H1 (cell line): ENCODE data around the gene BNIP5. TPM values are rescaled to one million over a fixed set of nuclear protein-coding genes. Genes with fewer than 3 reads are reported as not detected.

ENCODE experiments used
- CTCF ChIA-PET: fragments of 300-600 bp; sonication (Branson Sonifier 250); formaldehyde crosslinking; loops from one replicate; lab custom pipeline; 2021; ENCODE audit not compliant: partially characterized antibody; lab: Charles Lee
- POLR2A ChIA-PET: fragments of 300-600 bp; sonication (Branson Sonifier 250); formaldehyde crosslinking; loops from one replicate; lab custom pipeline; 2021; ENCODE audit warnings: inconsistent platforms; ENCODE audit not compliant: partially characterized antibody; lab: Charles Lee
- DNase-seq, 2 experiments: peaks; one replicate each; pipeline versions ENCODE4 v3.0.0 to v3.0.0-alpha.2; 2010 to 2022; ENCODE audit warnings: low spot score in 2 of 2, low read depth in 1 of 2, mixed read lengths in 1 of 2
- FAIRE-seq: peaks from 2 replicates; lab custom pipeline; 2011; peaks lifted over from hg19 to GRCh38; lab: Jason Lieb, UNC
- H2AFZ ChIP-seq: 2 replicates; pipeline ENCODE4 v1.8.1; 2012; ENCODE audit warnings: low read length, inconsistent platforms
- H2AK5ac ChIP-seq: 2 replicates; pipeline ENCODE4 v1.6.1; 2013; ENCODE audit warnings: low read depth, low read length
- H2BK120ac ChIP-seq: replicated peaks from 2 replicates; pipeline ENCODE3; 2013; ENCODE audit warnings: low read depth, low read length, inconsistent platforms
- H2BK12ac ChIP-seq: 2 replicates; pipeline ENCODE4 v1.6.1; 2013; ENCODE audit warnings: low read depth, low read length
- H2BK15ac ChIP-seq: 2 replicates; pipeline ENCODE4 v1.6.1; 2013; ENCODE audit warnings: low read length
- H2BK20ac ChIP-seq: 2 replicates; pipeline ENCODE4 v1.6.1; 2013; ENCODE audit warnings: low read length
- H2BK5ac ChIP-seq: 2 replicates; pipeline ENCODE4 v1.6.1; 2013; ENCODE audit warnings: low read depth, low read length
- H3K14ac ChIP-seq: 2 replicates; pipeline ENCODE4 v1.6.1; 2013; ENCODE audit warnings: inconsistent platforms; ENCODE audit not compliant: insufficient read length
- H3K18ac ChIP-seq: 2 replicates; pipeline ENCODE4 v1.6.1; 2013; ENCODE audit warnings: low read length; ENCODE audit errors: extremely low read depth
- H3K23ac ChIP-seq: 2 replicates; pipeline ENCODE4 v1.6.1; 2013; ENCODE audit warnings: inconsistent platforms; ENCODE audit not compliant: insufficient read length
- H3K23me2 ChIP-seq: 2 replicates; pipeline ENCODE4 v1.6.1; 2013; ENCODE audit warnings: low read depth, low read length
- H3K27ac ChIP-seq: 2 replicates; pipeline ENCODE4 v1.6.1; 2011; ENCODE audit warnings: low read depth, low read length, inconsistent platforms
- H3K27me3 ChIP-seq, 4 experiments: replicated peaks in 1 of 4; 1 replicate in 1 of 4; 2 replicates in 3 of 4; pipeline versions ENCODE4 v1.6.1 to v1.8.1; 2011 to 2013; ENCODE audit warnings: low read length in 3 of 4, mild to moderate bottlenecking in 3 of 4, inconsistent platforms in 2 of 4, mixed read lengths in 2 of 4, moderate library complexity in 1 of 4; ENCODE audit not compliant: control insufficient read depth in 3 of 4, insufficient read depth in 3 of 4; ENCODE audit errors: extremely low read depth in 1 of 4
- H3K36me3 ChIP-seq, 4 experiments: 2 replicates each; pipeline versions ENCODE4 v1.6.1 to v1.8.1; 2011 to 2013; ENCODE audit warnings: mild to moderate bottlenecking in 4 of 4, low read length in 3 of 4, moderate library complexity in 2 of 4, control low read depth in 1 of 4, inconsistent platforms in 1 of 4; ENCODE audit not compliant: insufficient read depth in 4 of 4, control insufficient read depth in 2 of 4
- H3K4ac ChIP-seq: replicated peaks from 2 replicates; pipeline ENCODE3; 2013; ENCODE audit warnings: low read length, low read depth, mixed read lengths, inconsistent platforms; ENCODE audit not compliant: insufficient read length
- H3K4me1 ChIP-seq, 4 experiments: replicated peaks in 1 of 4; 1 replicate in 1 of 4; 2 replicates in 3 of 4; pipeline versions ENCODE4 v1.6.1 to v1.8.1; 2011 to 2013; ENCODE audit warnings: low read length in 3 of 4, inconsistent platforms in 2 of 4, mixed read lengths in 1 of 4; ENCODE audit not compliant: insufficient read depth in 4 of 4, control insufficient read depth in 3 of 4
- H3K4me2 ChIP-seq, 2 experiments: 2 replicates each; pipeline versions ENCODE4 v1.6.1 to v1.8.1; 2011 to 2013; ENCODE audit warnings: low read depth in 2 of 2, low read length in 2 of 2, control low read depth in 1 of 2, inconsistent platforms in 1 of 2, mild to moderate bottlenecking in 1 of 2; ENCODE audit not compliant: insufficient read depth in 1 of 2
- H3K4me3 ChIP-seq, 4 experiments: fragments of 200-600, 300-600 bp in 1 of 4; sonication (generic), shearing (Covaris generic), sonication (Bioruptor Twin) in 1 of 4; 2 replicates each; pipeline versions ENCODE4 v1.5.1 to v1.8.1; 2011 to 2016; ENCODE audit warnings: low read length in 4 of 4, low read depth in 3 of 4, control low read depth in 2 of 4, inconsistent platforms in 2 of 4, mild to moderate bottlenecking in 2 of 4, mixed read lengths in 1 of 4, moderate library complexity in 1 of 4; ENCODE audit not compliant: insufficient read depth in 2 of 4; ENCODE audit errors: extremely low read depth in 1 of 4
- H3K56ac ChIP-seq: replicated peaks from 2 replicates; pipeline ENCODE3; 2013; ENCODE audit warnings: low read depth, mild to moderate bottlenecking, mixed read lengths, low read length, inconsistent platforms; ENCODE audit not compliant: insufficient read length
- H3K79me1 ChIP-seq: 2 replicates; pipeline ENCODE4 v1.6.1; 2013; ENCODE audit warnings: low read depth, low read length, control low read depth
- H3K79me2 ChIP-seq, 2 experiments: 2 replicates each; pipeline versions ENCODE4 v1.6.1 to v1.8.1; 2012 to 2013; ENCODE audit warnings: low read length in 2 of 2, mild to moderate bottlenecking in 2 of 2, inconsistent platforms in 1 of 2; ENCODE audit not compliant: insufficient read depth in 2 of 2, control insufficient read depth in 1 of 2
- H3K9ac ChIP-seq, 4 experiments: replicated peaks in 1 of 4; 1 replicate in 1 of 4; 2 replicates in 3 of 4; pipeline versions ENCODE4 v1.6.1 to v1.8.1; 2011 to 2013; ENCODE audit warnings: low read depth in 3 of 4, low read length in 3 of 4, control low read depth in 2 of 4, mild to moderate bottlenecking in 2 of 4, moderate library complexity in 2 of 4, inconsistent platforms in 1 of 4; ENCODE audit errors: extremely low read depth in 1 of 4
- H3K9me3 ChIP-seq, 2 experiments: 2 replicates each; pipeline versions ENCODE4 v1.6.1 to v1.8.1; 2012 to 2013; ENCODE audit warnings: mild to moderate bottlenecking in 2 of 2, moderate library complexity in 2 of 2, control low read depth in 1 of 2, inconsistent platforms in 1 of 2, low read depth in 1 of 2, low read length in 1 of 2, mixed read lengths in 1 of 2; ENCODE audit not compliant: insufficient read depth in 2 of 2
- H4K20me1 ChIP-seq, 2 experiments: replicated peaks in 1 of 2; 2 replicates each; pipeline versions ENCODE3 to v1.8.1; 2011 to 2013; ENCODE audit warnings: inconsistent platforms in 2 of 2, low read length in 2 of 2, mild to moderate bottlenecking in 1 of 2; ENCODE audit not compliant: insufficient read depth in 2 of 2, control insufficient read depth in 1 of 2
- H4K5ac ChIP-seq: 2 replicates; pipeline ENCODE4 v1.6.1; 2013; ENCODE audit warnings: low read length, low read depth, mixed read lengths, inconsistent platforms; ENCODE audit not compliant: insufficient read length
- H4K8ac ChIP-seq: 2 replicates; pipeline ENCODE4 v1.8.0; 2013; ENCODE audit warnings: mild to moderate bottlenecking, moderate library complexity, low read length, inconsistent platforms; ENCODE audit not compliant: insufficient read depth; ENCODE audit errors: extremely low read depth
- H4K91ac ChIP-seq: replicated peaks from 2 replicates; pipeline ENCODE3; 2013; ENCODE audit warnings: low read length, mixed read lengths, inconsistent platforms; ENCODE audit not compliant: insufficient read length
- E2F6 ChIP-seq: IDR thresholded peaks from 2 replicates; pipeline ENCODE4 v1.6.1; 2012; ENCODE audit warnings: inconsistent platforms
- MAX ChIP-seq: IDR thresholded peaks from 2 replicates; pipeline ENCODE4 v1.6.1; 2012; ENCODE audit warnings: inconsistent platforms
- SAP30 ChIP-seq: fragments of 300-600 bp; sonication (generic); IDR thresholded peaks from 2 replicates; pipeline ENCODE4 v1.7.1; 2012; ENCODE audit warnings: low read length, moderate library complexity, mild to moderate bottlenecking, inconsistent platforms; ENCODE audit not compliant: insufficient read depth, insufficient replicate concordance
- TCF12 ChIP-seq: IDR thresholded peaks from 2 replicates; pipeline ENCODE4 v1.6.1; 2011; ENCODE audit warnings: low read depth, mild to moderate bottlenecking, low read length
- WGBS, 2 experiments: shearing (Covaris generic) in 1 of 2; methylation state at CpG; one replicate each; pipeline versions ENCODE4 v1.1.6 to v1.1.7; 2013 to 2015; ENCODE audit warnings: low lambda C conversion rate in 2 of 2, mixed read lengths in 2 of 2, inconsistent platforms in 1 of 2, low coverage in 1 of 2, missing lambda C conversion rate in 1 of 2; ENCODE audit not compliant: insufficient replicate concordance in 2 of 2, insufficient coverage in 1 of 2, insufficient read length in 1 of 2; ENCODE audit errors: extremely low coverage in 1 of 2, missing lambda C conversion rate in 1 of 2; 5-methylcytosine and 5-hydroxymethylcytosine counted together
- polyA plus RNA-seq, 7 experiments: library from polyadenylated mRNA; depleted of rRNA in 3 of 7; stranded (reverse) in 5 of 7; unstranded in 2 of 7; fragments of >200 nt in 5 of 7; fragments of 200-250 nt in 2 of 7; gene quantifications; 1 replicate in 5 of 7; 2 replicates in 1 of 7; 4 replicates in 1 of 7; pipeline versions ENCODE4 v1.2.1 to v1.2.3, GENCODE V29; 2011 to 2013; ENCODE audit warnings: missing spikeins in 2 of 7, mixed read lengths in 2 of 7
- total RNA-seq: library from RNA; stranded (reverse); fragmentation: NEBNext Ultra II Directional; extraction: Animal tissue kit (Norgen Biotek cat#: 25700); gene quantifications from 2 replicates; pipeline ENCODE4 v1.2.1, GENCODE V29; 2021

The BNIP5 gene
- total and polyA plus RNA-seq, 2 of the 8 experiments (the other 6 are each of a cell fraction or from before 2014, with no cell fraction given): not detected

DNA sequence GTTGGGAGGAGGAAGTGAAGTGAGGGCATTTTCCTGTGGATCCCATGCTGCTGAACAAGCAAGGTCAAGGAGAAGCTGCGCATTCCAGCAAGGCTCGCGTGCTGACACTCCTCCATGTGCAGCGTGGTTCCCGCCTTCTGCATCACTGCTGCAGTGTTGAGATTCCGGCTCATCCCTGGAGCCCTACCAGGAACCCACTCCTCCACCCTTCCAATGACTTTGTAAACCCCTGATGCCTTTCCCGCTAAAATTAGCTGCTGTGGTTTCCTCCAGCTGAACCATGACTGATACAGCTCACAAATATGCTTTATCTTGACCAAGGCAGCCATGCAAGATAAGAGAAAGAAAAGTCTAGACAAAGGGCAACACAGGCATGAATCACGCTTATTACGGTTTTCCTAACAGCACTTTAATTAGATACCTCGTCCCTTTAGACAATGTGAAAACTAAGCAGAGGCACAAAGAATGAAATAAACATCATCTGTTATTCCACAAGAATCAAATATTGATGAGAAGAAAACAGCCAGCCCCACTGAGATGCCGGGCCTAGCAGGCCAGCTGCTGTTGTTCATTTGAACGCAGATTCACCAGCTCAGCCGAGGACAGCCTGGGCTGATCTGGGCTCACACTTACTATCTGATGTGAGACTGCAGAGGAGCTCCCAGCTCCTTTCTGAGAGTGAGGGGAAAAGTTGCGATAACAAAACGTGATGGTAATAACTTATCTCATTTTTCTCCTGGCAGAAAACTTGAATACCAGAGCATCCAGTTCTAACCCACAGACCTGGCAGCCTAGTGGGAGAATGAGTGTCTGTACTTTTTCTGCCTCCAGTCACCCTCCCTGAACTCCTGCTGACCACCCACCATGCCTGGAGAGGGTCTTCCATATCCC lies 14.2 kb upstream of the BNIP5 start:
- Histone ChIP-seq H3K79me1 (no peaks in the 10 kb centered on the region), H4K8ac (no peak overlapping the region), H2AK5ac (no peak overlapping the region), H3K27ac (no peak overlapping the region), H3K18ac (no peak overlapping the region), H3K4me1 (no peaks in the 10 kb centered on the region), H3K4me2 (no peak overlapping the region), H3K9me3 (no peaks in the 10 kb centered on the region), H4K5ac (no peak overlapping the region), H3K56ac (no peak overlapping the region), H2BK12ac (no peak overlapping the region), H3K9ac (no peak overlapping the region), H4K20me1 (no peaks in the 10 kb centered on the region), H3K79me2 (no peaks in the 10 kb centered on the region), H3K23ac (no peak overlapping the region), H2BK120ac (no peak overlapping the region), H3K23me2 (no peaks in the 10 kb centered on the region), H3K14ac (no peak overlapping the region), H2BK15ac (no peak overlapping the region), H2BK5ac (no peak overlapping the region), H4K91ac (no peak overlapping the region), H2AFZ (no peak overlapping the region), H3K36me3 (no peaks in the 10 kb centered on the region), H3K27me3 (no peaks in the 10 kb centered on the region), H2BK20ac (no peak overlapping the region), H3K4me3 (no peak overlapping the region), H3K4ac (no peak overlapping the region)
- TF ChIP-seq TCF12: no peak
- no peak for TF ChIP-seq SAP30
- peak; percentile 42; the same call in 1 of the 2 replicates for TF ChIP-seq MAX
- peak; percentile 73 for TF ChIP-seq E2F6
- ChIA-PET POLR2A (interaction anchor here (0.9 to 1.1 kb wide), 2 partner anchors 10 to 92 kb away, joined by 3 read pairs; partner anchors contain the start of genes KCTD20 and PXT1), CTCF (interaction anchor here (0.5 to 2.7 kb wide), 6 partner anchors 10 to 424 kb away, joined by 3 to 16 read pairs (median 5); no protein-coding TSS in a partner anchor)
- WGBS, 2 experiments: 89% methylated on average over 15 of the region's 15 CpGs; no CpG with 5 or more reads in 1 of the 2 experiments
- FAIRE-seq (no peak), DNase-seq (no peak)
